HCT116 (cell line): ENCODE measurements around the gene EXD3. TPM values are rescaled to one million over a fixed set of nuclear protein-coding genes. Genes with fewer than 3 reads are reported as not detected.
A peak's percentile ranks its signal among the peaks of the same experiment; 100 is the strongest.

Source experiments
- ATAC-seq: fragments of 200-7000 bp; cut with Tn5 transposase; 2 replicates; pipeline ENCODE4 v1.9.1; 2020; ENCODE audit warnings: mild to moderate bottlenecking, moderate library complexity
- BruUV-seq: library from RNA; stranded (reverse); fragments of 400-500 nt; replicated peaks from 2 replicates; lab custom pipeline; 2021; lab: Mats Ljungman, UMichigan
- CTCF ChIA-PET: fragments of 300-600 bp; sonication (Branson Sonifier 250); formaldehyde crosslinking; loops from one replicate; lab custom pipeline; 2021; ENCODE audit warnings: antibody characterized with exemption; lab: Charles Lee
- POLR2A ChIA-PET: fragments of 300-600, 350-600 bp; sonication (Branson Sonifier 250); formaldehyde crosslinking; loops from one replicate; lab custom pipeline; 2021; ENCODE audit warnings: antibody characterized with exemption; lab: Charles Lee
- RAD21 ChIA-PET, 2 experiments: fragments of 300-600 bp; sonication (Branson Sonifier 250); formaldehyde crosslinking; loops; one replicate each; lab custom pipeline; 2023; ENCODE audit warnings: low total read pairs in 2 of 2; ENCODE audit not compliant: uncharacterized antibody in 2 of 2, unreplicated experiment in 2 of 2, low non-redundant PET in 1 of 2; lab: Charles Lee
- DNase-seq: peaks from one replicate; pipeline ENCODE4 v3.0.0-alpha.2; 2010; ENCODE audit warnings: low read depth, low spot score
- H2AFZ ChIP-seq: fragments of 200-600 bp; shearing (Covaris generic), sonication (generic); 2 replicates; pipeline ENCODE4 v1.6.1; 2017; ENCODE audit warnings: low read depth, mixed run types, mixed read lengths, antibody characterized with exemption, low read length; ENCODE audit not compliant: poor library complexity, severe bottlenecking
- H3K27ac ChIP-seq: 2 replicates; pipeline ENCODE4 v1.5.1; 2012; ENCODE audit warnings: low read depth, low read length
- H3K27me3 ChIP-seq: fragments of 200-600 bp; sonication (generic); 2 replicates; pipeline ENCODE4 v1.6.1; 2016; ENCODE audit warnings: mixed run types, low read length, mixed read lengths; ENCODE audit not compliant: insufficient read depth
- H3K36me3 ChIP-seq, 2 experiments: fragments of 200-500 bp in 1 of 2; fragments of 200-600 bp in 1 of 2; sonication (Bioruptor generic) in 1 of 2; sonication (generic) in 1 of 2; 2 replicates each; pipeline versions ENCODE4 v1.5.1 to v1.6.1; 2014 to 2016; ENCODE audit warnings: low read length in 2 of 2, inconsistent platforms in 1 of 2, mixed read lengths in 1 of 2, mixed run types in 1 of 2; ENCODE audit not compliant: insufficient read depth in 2 of 2, control insufficient read depth in 1 of 2
- H3K4me1 ChIP-seq, 2 experiments: fragments of 200-600 bp in 1 of 2; sonication (generic) in 1 of 2; 2 replicates each; pipeline versions ENCODE4 v1.5.1 to v1.6.1; 2012 to 2017; ENCODE audit warnings: low read length in 2 of 2, inconsistent platforms in 1 of 2, mild to moderate bottlenecking in 1 of 2, mixed read lengths in 1 of 2, mixed run types in 1 of 2, moderate library complexity in 1 of 2; ENCODE audit not compliant: insufficient read depth in 2 of 2, control insufficient read depth in 1 of 2
- H3K4me2 ChIP-seq: fragments of 200-600 bp; sonication (generic); 2 replicates; pipeline ENCODE4 v1.6.1; 2017; ENCODE audit warnings: mixed run types, low read length, mixed read lengths
- H3K4me3 ChIP-seq, 2 experiments: fragments of 200-600 bp in 1 of 2; sonication (generic) in 1 of 2; replicated peaks in 1 of 2; 2 replicates each; pipeline ENCODE4 v1.5.1; 2011 to 2016; ENCODE audit warnings: low read length in 2 of 2, control low read depth in 1 of 2, low read depth in 1 of 2, mild to moderate bottlenecking in 1 of 2, mixed read lengths in 1 of 2, mixed run types in 1 of 2
- H3K79me2 ChIP-seq: fragments of 200-600 bp; sonication (generic); 2 replicates; pipeline ENCODE4 v1.6.1; 2017; ENCODE audit warnings: mild to moderate bottlenecking, mixed run types, low read length, moderate library complexity, mixed read lengths; ENCODE audit not compliant: insufficient read depth
- H3K9ac ChIP-seq: fragments of 200-600 bp; sonication (generic); 2 replicates; pipeline ENCODE4 v1.6.1; 2016; ENCODE audit warnings: low read length, mixed read lengths
- H3K9me2 ChIP-seq: fragments of 200-600 bp; sonication (generic), shearing (Covaris generic); 2 replicates; pipeline ENCODE4 v1.6.1; 2017; ENCODE audit warnings: mixed run types, mild to moderate bottlenecking, moderate library complexity; ENCODE audit not compliant: insufficient read depth
- H3K9me3 ChIP-seq, 2 experiments: fragments of 200-500 bp in 1 of 2; fragments of 200-600 bp in 1 of 2; sonication (Bioruptor generic) in 1 of 2; sonication (generic) in 1 of 2; 2 replicates each; pipeline ENCODE4 v1.6.1; 2014 to 2017; ENCODE audit warnings: low read length in 2 of 2, mixed read lengths in 2 of 2, inconsistent platforms in 1 of 2, low read depth in 1 of 2, mild to moderate bottlenecking in 1 of 2, mixed run types in 1 of 2, moderate library complexity in 1 of 2; ENCODE audit not compliant: control insufficient read depth in 1 of 2, insufficient read depth in 1 of 2
- H4K20me1 ChIP-seq: fragments of 200-600 bp; sonication (generic), shearing (Covaris generic); 2 replicates; pipeline ENCODE4 v1.6.1; 2017; ENCODE audit warnings: mixed run types, mild to moderate bottlenecking, moderate library complexity; ENCODE audit not compliant: insufficient read depth
- ATF3 ChIP-seq: IDR thresholded peaks from 2 replicates; pipeline ENCODE4 v1.6.1; 2012
- EZH2 ChIP-seq: fragments of 200-600 bp; sonication (generic); IDR thresholded peaks from 2 replicates; pipeline ENCODE4 v1.6.1; 2017; ENCODE audit warnings: antibody characterized with exemption, mixed run types
- JUND ChIP-seq: IDR thresholded peaks from 2 replicates; pipeline ENCODE4 v1.6.1; 2012
- POLR2AphosphoS5 ChIP-seq: IDR thresholded peaks from 2 replicates; pipeline ENCODE4 v1.6.1; 2011; ENCODE audit warnings: mild to moderate bottlenecking, low read depth, low read length, moderate library complexity
- SP1 ChIP-seq: IDR thresholded peaks from 2 replicates; pipeline ENCODE4 v1.6.1; 2012; ENCODE audit warnings: low read depth
- TCF7L2 ChIP-seq: IDR thresholded peaks from 2 replicates; pipeline ENCODE4 v1.7.0; 2011; ENCODE audit warnings: borderline replicate concordance, inconsistent platforms; ENCODE audit not compliant: insufficient read depth, insufficient read length; ENCODE audit errors: extremely low read depth
- intact Hi-C: fragments of 100-400 bp; cut with micrococcal nuclease; formaldehyde crosslinking; loops from 2 replicates; pipeline ENCODE4 v1.10.0; 2022
- total RNA-seq: library from RNA; stranded (reverse); gene quantifications from one replicate; pipeline ENCODE4 v1.2.1, GENCODE V29; 2021; ENCODE audit not compliant: unreplicated experiment

EXD3 gene
- total RNA-seq, 1 experiment from 2014 or later = 25.4 TPM

- no peaks in the 10 kb centered on the region for H3K9me3 ChIP-seq
- RAD21 ChIA-PET = no interaction called here
- no peak overlapping the region for H3K4me3 ChIP-seq
- peak overlapping the region; percentile 32; the same call in 1 of the 2 replicates for H3K27ac ChIP-seq
- peaks cover 17% of the 10 kb centered on the region for H3K79me2 ChIP-seq
- H2AFZ ChIP-seq = no peak overlapping the region
- CTCF ChIA-PET = no interaction called here
- H3K9me2 ChIP-seq = no peaks in the 10 kb centered on the region
- H3K27me3 ChIP-seq = no peaks in the 10 kb centered on the region
- peaks cover 2% of the 10 kb centered on the region; the same call in 1 of the 2 replicates for H4K20me1 ChIP-seq
- TF ChIP-seq ATF3 = no peak
- TF ChIP-seq, all 23 proteins: peak for 0
- BruUV-seq = no TSS peak
- H3K4me1 ChIP-seq = peaks cover 11 to 49% of the 10 kb centered on the region in 2 experiments
- H3K9ac ChIP-seq = no peak overlapping the region
- DNase-seq (no peak), ATAC-seq (no peak)
- no peak overlapping the region for H3K4me2 ChIP-seq
- H3K36me3 ChIP-seq = no peaks in the 10 kb centered on the region
- intact Hi-C loops = no loop called here
- POLR2A ChIA-PET = no interaction called here
Observed at GRCh38 chr9:137303893-137304382, 119.0 kb downstream of the EXD3 start.

- ChIA-PET RAD21 (no interaction called here), CTCF (interaction anchor here (1.7 kb wide), 1 partner anchor 13 kb away, joined by 7 read pairs; no protein-coding TSS in a partner anchor), POLR2A (no interaction called here)
- ATAC-seq (no peak), DNase-seq (no peak)
- Histone ChIP-seq H3K27me3 (no peaks in the 10 kb centered on the region), H3K79me2 (peaks cover 17% of the 10 kb centered on the region), H3K27ac (peak overlapping the region; percentile 32; the same call in 1 of the 2 replicates), H4K20me1 (peaks cover 2% of the 10 kb centered on the region; the same call in 1 of the 2 replicates), H3K4me3 (no peak overlapping the region; a peak in 1 of 4 replicates), H2AFZ (no peak overlapping the region), H3K4me1 (peaks cover 11 to 52% of the 10 kb centered on the region in 2 experiments), H3K9ac (peak overlapping the region; percentile 56), H3K36me3 (no peaks in the 10 kb centered on the region), H3K9me2 (no peaks in the 10 kb centered on the region), H3K9me3 (no peaks in the 10 kb centered on the region), H3K4me2 (peak overlapping the region; percentile 66)
- intact Hi-C loops = no loop called here
- TF ChIP-seq SP1 = no peak
- no peak for TF ChIP-seq POLR2AphosphoS5
- no peak for TF ChIP-seq TCF7L2
- TF ChIP-seq ATF3 = no peak
- TF ChIP-seq JUND = no peak
- TF ChIP-seq EZH2 = no peak
- BruUV-seq = no TSS peak
Observed at GRCh38 chr9:137303151-137303892, 119.6 kb downstream of the EXD3 start.
